Measurements from ENCODE around the gene OR10H1.

OR10H1 gene

DNA sequence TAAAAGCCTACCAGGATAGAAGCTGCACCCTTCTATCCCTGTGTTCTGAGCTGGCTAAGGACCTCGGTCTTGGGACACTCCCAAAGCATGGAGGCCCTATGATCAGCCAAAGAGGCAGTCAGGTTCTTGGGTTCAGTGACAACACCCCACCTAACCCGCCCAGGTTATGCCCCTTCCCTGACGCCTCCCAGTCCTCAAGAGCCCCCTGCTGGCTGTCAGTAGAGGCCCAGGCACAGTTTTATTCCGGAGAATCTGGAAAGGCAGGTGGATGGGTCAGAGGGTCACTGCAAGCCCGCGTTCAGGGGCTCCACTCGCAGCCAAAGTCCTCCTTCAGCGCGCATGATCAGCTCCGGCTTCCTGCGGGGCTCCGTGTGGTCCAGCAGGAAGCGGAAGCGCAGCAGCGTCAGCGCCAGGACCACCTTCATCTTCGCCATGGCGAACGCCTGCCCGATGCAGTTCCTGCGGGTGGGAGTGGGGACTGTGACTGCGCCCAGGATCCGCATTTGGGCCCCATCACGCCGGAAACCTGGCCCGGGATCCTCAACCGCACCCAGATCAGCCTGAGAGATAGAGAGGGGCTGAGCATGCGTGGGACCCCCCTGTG is 55.4 kb downstream of the OR10H1 start:
- no peak for DNase-seq

DNA sequence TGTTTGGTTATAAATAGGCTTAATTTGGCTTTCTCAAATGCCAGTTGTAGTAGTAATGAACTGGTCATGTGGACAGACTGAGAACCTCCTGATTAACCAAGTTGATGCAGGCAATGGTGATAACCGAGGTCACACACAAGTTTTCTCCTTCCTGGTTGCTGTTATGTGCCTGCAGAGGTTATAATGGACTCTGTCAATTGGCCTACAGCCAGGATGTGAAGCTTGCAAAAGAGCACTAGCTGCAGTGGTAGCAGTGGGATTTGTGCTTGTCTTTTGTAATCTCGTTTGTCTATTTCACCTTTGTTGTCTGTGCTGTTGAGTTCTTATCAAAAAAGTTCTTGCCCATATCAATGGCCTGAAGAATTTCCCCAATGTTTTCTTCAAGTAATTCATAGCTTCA is 57.1 kb downstream of the OR10H1 start:
- no peak for DNase-seq
